SK-N-SH (cell line): ENCODE results near the gene MUSK. TPM values are rescaled to one million over a fixed set of nuclear protein-coding genes. Genes with fewer than 3 reads are reported as not detected.

Experiments used
- CHD2 ChIP-seq: fragments of 150-350 bp; IDR thresholded peaks from 2 replicates; pipeline ENCODE4 v1.6.1; 2018; ENCODE audit warnings: low read length; ENCODE audit not compliant: partially characterized antibody
- EP300 ChIP-seq, 2 experiments: IDR thresholded peaks; 2 replicates each; pipeline versions ENCODE4 v1.4.0 to v1.6.1; 2012; ENCODE audit warnings: borderline replicate concordance in 1 of 2, low read depth in 1 of 2, low read length in 1 of 2
- NFIC ChIP-seq: IDR thresholded peaks from 2 replicates; pipeline ENCODE4 v1.4.0; 2012; ENCODE audit warnings: borderline replicate concordance
- ZBTB33 ChIP-seq: IDR thresholded peaks from 2 replicates; pipeline ENCODE4 v1.4.0; 2012; ENCODE audit warnings: low read depth, borderline replicate concordance
- polyA plus RNA-seq, 3 experiments: library from polyadenylated mRNA; depleted of rRNA; stranded (reverse); fragments of >200 nt; gene quantifications; 2 replicates each; pipeline ENCODE4 v1.2.3, GENCODE V29; 2012
- small RNA-seq, 7 experiments: library from RNA; depleted of rRNA; stranded (forward); fragments of <200 nt; gene quantifications; one replicate each; pipeline ENCODE3, GENCODE V24; 2012

The MUSK gene
- polyA plus RNA-seq, 1 of the 3 experiments (the other 2 are of a cell fraction) = not detected

- TF ChIP-seq ZBTB33 = no peak
- TF ChIP-seq NFIC = no peak
- no peak for TF ChIP-seq EP300 (IDR thresholded peaks at IDR 0.05; ENCODE audit: borderline replicate concordance in 1 of 2, low read depth in 1 of 2, low read length in 1 of 2)
- no peak for TF ChIP-seq CHD2
These were observed 182.0 kb downstream of the MUSK start (continued) for GRCh38 chr9:110850401-110851135.

Small RNA genes lying within 50 kb of the gene (small RNA-seq; reads per million reads assigned to genes)
- 0 reads per million in 7 experiments for gene AL513328.1

Other genes starting within 250 kb of the MUSK start
- gene SVEP1, start 89.0 kb upstream of the MUSK start, polyA plus RNA-seq (2012; rRNA removed) = 0.10 and 0.11 TPM in 2 replicates